Left renal pelvis (tissue), 4 donors: ENCODE measurements around the gene CT45A5. TPM values are rescaled to one million over a fixed set of nuclear protein-coding genes. Genes with fewer than 3 reads are reported as not detected.
"Not testable (repeated sequence)": the region's sequence is repeated elsewhere in the genome, so short reads cannot be mapped to it uniquely, and the experiment has no call there.

Experiments
- DNase-seq, 4 donors: peaks; one replicate each; pipeline ENCODE4 v3.0.0-alpha.2; 2013; ENCODE audit warnings: low read depth in 4 of 4, low spot score in 3 of 4
- polyA plus RNA-seq, 4 donors: library from polyadenylated mRNA; unstranded; fragments of 120-200 nt; gene quantifications; one replicate each; pipeline ENCODE4 v1.2.1, GENCODE V29; 2013; ENCODE audit not compliant: insufficient read length in 4 of 4

The CT45A5 gene
- polyA plus RNA-seq, result not detected

GRCh38 chrX:135785403-135785802, at the start of gene CT45A5:
TSS of gene CT45A5 (minus strand) at chrX:135785503. CDS start at chrX:135781729, 3,774 bp downstream.
- not testable (repeated sequence) for DNase-seq

GRCh38 chrX:135819912-135820311, 34.6 kb upstream of the CT45A5 start, which contains the start of gene CT45A2:
TSS of gene CT45A2 (minus strand) at chrX:135820012. CDS start at chrX:135816265, 3,747 bp downstream.
- not testable (repeated sequence) for DNase-seq

- DNase-seq, result not testable (repeated sequence)
Measured at GRCh38 chrX:135802687-135803086, 17.4 kb upstream of the CT45A5 start, which contains the start of gene CT45A6. TSS of gene CT45A6 (minus strand) at chrX:135802787. CDS start at chrX:135798993, 3,794 bp downstream.

- DNase-seq, result not testable (repeated sequence)
Measured at GRCh38 chrX:135768091-135768490, 17.2 kb downstream of the CT45A5 start, which contains the start of gene CT45A3. TSS of gene CT45A3 (minus strand) at chrX:135768191. CDS start at chrX:135764444, 3,747 bp downstream.

GRCh38 chrX:135744739-135745138, 40.6 kb downstream of the CT45A5 start:
- DNase-seq, result not testable (repeated sequence)

GRCh38 chrX:135741192-135741715, 44.0 kb downstream of the CT45A5 start:
- DNase-seq, result no peak

GRCh38 chrX:135740681-135741149, 44.6 kb downstream of the CT45A5 start:
- DNase-seq, result peak in 1 of 4 donors; percentile 1

GRCh38 chrX:135737366-135738071, 47.8 kb downstream of the CT45A5 start:
- no peak for DNase-seq

- DNase-seq, result not testable (repeated sequence)
Measured at GRCh38 chrX:135734666-135735065, 50.6 kb downstream of the CT45A5 start.

Other genes starting within 250 kb of the CT45A5 start
- gene CT45A1, start 71.9 kb downstream of the CT45A5 start, polyA plus RNA-seq, result not detected
- not detected for gene CT45A3, start 17.3 kb downstream of the CT45A5 start, polyA plus RNA-seq
- gene CT45A6, start 17.3 kb upstream of the CT45A5 start, polyA plus RNA-seq, result not detected
- not detected for gene CT45A2, start 34.5 kb upstream of the CT45A5 start, polyA plus RNA-seq
- under 1 TPM in 1 of 4 donors, not detected in 3; 0.29 TPM for gene CT45A7, start 51.8 kb upstream of the CT45A5 start, polyA plus RNA-seq
- not detected for gene CT45A8, start 69.0 kb upstream of the CT45A5 start, polyA plus RNA-seq
- not detected for gene CT45A9, start 86.3 kb upstream of the CT45A5 start, polyA plus RNA-seq
- not detected for gene CT45A10, start 107.9 kb upstream of the CT45A5 start, polyA plus RNA-seq
- gene SAGE1, start 108.2 kb upstream of the CT45A5 start, polyA plus RNA-seq, result not detected
- gene MMGT1, start 188.5 kb upstream of the CT45A5 start, polyA plus RNA-seq, result 10 to 100 TPM; 26.8 to 34.0 (median 28.6) TPM
- gene SLC9A6, start 199.9 kb upstream of the CT45A5 start, polyA plus RNA-seq, result 10 to 100 TPM; 11.8 to 18.3 (median 16.8) TPM